ENCODE measurements around the gene MFSD1. TPM values are rescaled to one million over a fixed set of nuclear protein-coding genes. Genes with fewer than 3 reads are reported as not detected.

The MFSD1 gene
- total RNA-seq, 1 donor from 2014 or later: 55.0 TPM

DNA sequence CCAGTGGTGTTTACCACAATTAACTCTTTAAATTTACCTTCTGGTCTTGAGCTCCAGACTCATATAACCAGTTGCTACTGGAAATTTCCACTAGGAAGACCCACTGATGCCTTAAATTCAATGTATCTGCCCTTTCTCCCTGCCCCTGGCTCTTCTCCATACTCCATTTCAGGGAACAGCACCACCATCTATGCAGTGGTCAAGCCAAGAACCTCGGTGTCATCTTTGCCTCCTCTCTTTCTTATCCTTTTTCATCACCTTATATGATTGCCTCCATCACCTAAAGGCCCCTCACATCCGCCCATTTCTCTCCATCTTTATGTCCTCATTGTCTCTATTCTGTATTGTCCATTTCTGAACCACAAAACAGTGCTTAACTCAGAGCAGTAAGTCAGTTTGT lies 20.7 kb upstream of the MFSD1 start:
- peaks cover 5% of the 10 kb centered on the region for H3K9me3 Mint-ChIP-seq (ENCODE audit: unreplicated experiment)
- no peak for DNase-seq (ENCODE audit: extremely low spot score, unreplicated experiment)
- no peaks in the 10 kb centered on the region for H3K27me3 Mint-ChIP-seq (ENCODE audit: unreplicated experiment)
- peaks cover 4% of the 10 kb centered on the region for H3K36me3 Mint-ChIP-seq (ENCODE audit: unreplicated experiment)
- TF ChIP-seq CTCF (IDR thresholded peaks at IDR 0.05): no peak
- no peaks in the 10 kb centered on the region for H3K4me1 Mint-ChIP-seq (ENCODE audit: unreplicated experiment)
- no peak overlapping the region for H3K27ac Mint-ChIP-seq (ENCODE audit: unreplicated experiment)
- H3K4me3 Mint-ChIP-seq (ENCODE audit: unreplicated experiment): no peak overlapping the region

- Mint-ChIP-seq H3K9me3 (ENCODE audit: unreplicated experiment) (peaks cover 5% of the 10 kb centered on the region), H3K27me3 (ENCODE audit: unreplicated experiment) (no peaks in the 10 kb centered on the region), H3K27ac (ENCODE audit: unreplicated experiment) (no peak overlapping the region), H3K36me3 (ENCODE audit: unreplicated experiment) (peaks cover 4% of the 10 kb centered on the region), H3K4me3 (ENCODE audit: unreplicated experiment) (no peak overlapping the region), H3K4me1 (ENCODE audit: unreplicated experiment) (no peaks in the 10 kb centered on the region)
- TF ChIP-seq CTCF (IDR thresholded peaks at IDR 0.05): no peak
- DNase-seq (ENCODE audit: extremely low spot score, unreplicated experiment): no peak
Measured at GRCh38 chr3:158781849-158782248, 20.0 kb upstream of the MFSD1 start.

GRCh38 chr3:158782283-158782989 lies 19.4 kb upstream of the MFSD1 start:
- no peak overlapping the region for H3K4me3 Mint-ChIP-seq (ENCODE audit: unreplicated experiment)
- H3K27me3 Mint-ChIP-seq (ENCODE audit: unreplicated experiment): no peaks in the 10 kb centered on the region
- no peaks in the 10 kb centered on the region for H3K4me1 Mint-ChIP-seq (ENCODE audit: unreplicated experiment)
- H3K27ac Mint-ChIP-seq (ENCODE audit: unreplicated experiment): no peak overlapping the region
- H3K36me3 Mint-ChIP-seq (ENCODE audit: unreplicated experiment): peaks cover 4% of the 10 kb centered on the region
- H3K9me3 Mint-ChIP-seq (ENCODE audit: unreplicated experiment): peaks cover 5% of the 10 kb centered on the region
- TF ChIP-seq CTCF (IDR thresholded peaks at IDR 0.05): no peak
- DNase-seq (ENCODE audit: extremely low spot score, unreplicated experiment): no peak

GRCh38 chr3:158783051-158783450 lies 18.8 kb upstream of the MFSD1 start:
- Mint-ChIP-seq H3K27me3 (ENCODE audit: unreplicated experiment) (no peaks in the 10 kb centered on the region), H3K36me3 (ENCODE audit: unreplicated experiment) (peaks cover 4% of the 10 kb centered on the region), H3K4me3 (ENCODE audit: unreplicated experiment) (no peak overlapping the region), H3K27ac (ENCODE audit: unreplicated experiment) (no peak overlapping the region), H3K9me3 (ENCODE audit: unreplicated experiment) (peaks cover 5% of the 10 kb centered on the region), H3K4me1 (ENCODE audit: unreplicated experiment) (no peaks in the 10 kb centered on the region)
- no peak for TF ChIP-seq CTCF (IDR thresholded peaks at IDR 0.05)
- no peak for DNase-seq (ENCODE audit: extremely low spot score, unreplicated experiment)

DNA sequence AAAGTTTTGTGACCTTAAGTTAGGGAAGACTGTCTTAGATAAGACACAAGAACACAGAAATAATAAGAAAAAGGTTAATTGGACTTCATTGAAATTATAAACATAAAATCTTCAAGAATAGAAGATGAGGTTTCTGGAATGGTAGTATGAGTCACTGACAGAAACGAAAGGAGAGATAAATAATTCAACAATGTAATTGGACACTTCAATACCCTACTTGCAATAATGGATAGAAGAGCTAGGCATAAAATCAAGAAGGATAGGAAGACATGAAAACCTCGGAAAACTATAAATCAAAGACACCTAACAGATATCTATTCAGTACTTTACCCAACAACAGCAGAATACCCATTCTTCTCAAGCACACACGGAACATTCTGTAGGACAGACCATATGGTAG lies 15.9 kb upstream of the MFSD1 start:
- H3K4me1 Mint-ChIP-seq (ENCODE audit: unreplicated experiment): peaks cover 4% of the 10 kb centered on the region
- no peak overlapping the region for H3K4me3 Mint-ChIP-seq (ENCODE audit: unreplicated experiment)
- H3K27ac Mint-ChIP-seq (ENCODE audit: unreplicated experiment): no peak overlapping the region
- no peaks in the 10 kb centered on the region for H3K27me3 Mint-ChIP-seq (ENCODE audit: unreplicated experiment)
- no peak for TF ChIP-seq CTCF (IDR thresholded peaks at IDR 0.05)
- H3K9me3 Mint-ChIP-seq (ENCODE audit: unreplicated experiment): peaks cover 5% of the 10 kb centered on the region
- no peak for DNase-seq (ENCODE audit: extremely low spot score, unreplicated experiment)
- peaks cover 4% of the 10 kb centered on the region for H3K36me3 Mint-ChIP-seq (ENCODE audit: unreplicated experiment)
